Brain microvascular endothelial cell (primary cell): ENCODE measurements around the gene SLX9.

Experiments
- DNase-seq: peaks from one replicate; pipeline ENCODE4 v3.0.0-alpha.2; 2020
- H3K27ac ChIP-seq: fragments of 250-450 bp; sonication (Bioruptor Pico); 2 replicates; pipeline ENCODE4 v1.5.1; 2020; ENCODE audit warnings: mild to moderate bottlenecking, moderate library complexity
- H3K27me3 ChIP-seq: fragments of 250-450 bp; sonication (Bioruptor Pico); replicated peaks from 2 replicates; pipeline ENCODE4 v1.5.1; 2020; ENCODE audit warnings: mild to moderate bottlenecking
- H3K36me3 ChIP-seq: fragments of 250-450 bp; sonication (Bioruptor Pico); replicated peaks from 2 replicates; pipeline ENCODE4 v1.5.1; 2020; ENCODE audit warnings: mild to moderate bottlenecking
- H3K4me3 ChIP-seq: 2 replicates; pipeline ENCODE4 v1.5.1; 2011; ENCODE audit warnings: low read depth, mild to moderate bottlenecking, control low read depth, low read length, moderate library complexity
- CTCF ChIP-seq: IDR thresholded peaks from 2 replicates; pipeline ENCODE4 v1.5.1; 2011; ENCODE audit warnings: low read depth, mild to moderate bottlenecking, moderate library complexity, low read length, control low read depth, inconsistent platforms; ENCODE audit errors: missing control alignments
- in situ Hi-C: cut with HindIII; loops from 2 replicates; pipeline ENCODE4 v1.10.0; 2017; ENCODE audit warnings: low sequenced_read_pairs, low pct_ligation_motif_present

SLX9 gene

GRCh38 chr21:44992608-44993031 lies 52.8 kb downstream of the SLX9 start:
- no peaks in the 10 kb centered on the region for H3K27me3 ChIP-seq

DNA sequence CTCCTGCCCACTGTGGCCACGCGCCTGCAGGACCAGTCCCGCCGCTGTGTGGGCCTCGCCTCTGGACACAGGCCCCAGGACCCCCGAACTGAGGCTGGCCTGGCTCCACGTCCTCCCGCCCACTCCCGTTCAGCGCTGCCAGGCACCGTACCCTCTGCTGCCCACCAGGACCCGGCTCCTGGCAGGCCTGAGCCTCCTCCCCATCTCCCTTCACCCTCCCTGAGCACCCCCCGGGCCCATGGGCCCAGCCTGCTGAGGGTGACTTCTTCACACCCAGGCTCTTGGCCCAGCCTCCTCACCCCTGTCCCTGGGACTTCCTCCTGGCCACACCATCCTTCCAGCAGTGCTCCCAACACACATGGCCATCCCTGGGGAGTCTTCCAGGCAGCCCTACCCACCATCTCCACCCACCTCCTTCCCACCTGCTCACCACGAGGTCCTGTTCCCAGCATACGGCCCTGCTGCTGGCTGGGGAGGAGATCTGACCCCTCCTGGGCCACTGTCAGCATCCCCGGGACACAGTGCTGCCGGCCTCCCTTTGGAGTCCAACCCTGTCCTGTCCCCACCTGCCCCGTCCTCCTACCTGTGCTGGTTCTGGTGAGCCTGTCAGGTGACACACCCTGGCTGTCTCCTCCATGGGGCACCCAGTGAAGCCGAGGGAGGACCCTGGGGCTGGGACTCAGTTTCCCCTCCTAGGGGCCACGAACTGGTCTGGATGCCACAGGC lies 53.7 kb downstream of the SLX9 start:
- Histone ChIP-seq H3K4me3 (no peak overlapping the region), H3K36me3 (no peaks in the 10 kb centered on the region), H3K27ac (no peak overlapping the region), H3K27me3 (no peaks in the 10 kb centered on the region)
- in situ Hi-C loops, result no loop called here
- no peak for DNase-seq
- TF ChIP-seq CTCF, result no peak

More at GRCh38 chr21:44992608-44993031, 52.8 kb downstream of the SLX9 start:
- Histone ChIP-seq H3K36me3 (no peaks in the 10 kb centered on the region), H3K4me3 (no peak overlapping the region), H3K27ac (no peak overlapping the region)
- TF ChIP-seq CTCF, result no peak
- in situ Hi-C loops, result no loop called here
- no peak for DNase-seq

GRCh38 chr21:44994047-44994694 lies 54.3 kb downstream of the SLX9 start:
- DNase-seq, result no peak
- Histone ChIP-seq H3K36me3 (no peaks in the 10 kb centered on the region), H3K27ac (no peak overlapping the region), H3K4me3 (no peak overlapping the region), H3K27me3 (no peaks in the 10 kb centered on the region)
- in situ Hi-C loops, result no loop called here
- no peak for TF ChIP-seq CTCF

- Histone ChIP-seq H3K27me3 (no peaks in the 10 kb centered on the region), H3K4me3 (no peak overlapping the region), H3K36me3 (no peaks in the 10 kb centered on the region), H3K27ac (no peak overlapping the region)
- no peak for TF ChIP-seq CTCF
- DNase-seq, result no peak
- in situ Hi-C loops, result no loop called here
These were observed 55.0 kb downstream of the SLX9 start for GRCh38 chr21:44994695-44995342.

DNA sequence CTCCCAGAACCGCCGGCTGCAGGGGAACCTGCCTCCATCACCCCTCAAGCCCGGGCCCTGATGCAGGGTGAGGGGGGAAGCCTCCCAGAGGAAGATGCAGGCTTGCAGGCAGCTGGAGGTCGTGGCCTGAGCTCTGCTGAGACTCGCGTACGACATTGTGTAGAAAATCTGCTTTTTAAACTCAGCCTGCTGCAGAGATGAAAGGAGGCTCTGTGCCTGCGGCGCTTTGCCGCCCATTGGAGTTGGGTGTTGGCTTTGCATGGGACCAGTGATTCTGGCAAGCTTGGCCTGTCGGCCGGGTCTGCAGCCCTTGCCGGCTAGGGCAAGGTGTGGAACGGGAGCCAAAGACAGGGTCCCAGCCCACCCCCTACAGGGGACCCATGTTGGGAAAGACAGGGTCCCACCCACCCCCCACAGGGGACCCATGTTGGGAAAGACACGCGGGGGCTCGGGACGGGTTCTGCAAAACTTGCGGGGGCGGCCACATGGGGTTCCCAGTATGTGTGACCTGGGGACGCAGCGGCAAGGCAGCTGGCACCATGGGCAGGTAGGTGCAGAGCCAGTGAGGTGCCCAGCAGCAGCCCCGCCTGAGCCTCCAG lies 55.6 kb downstream of the SLX9 start:
- no peak for DNase-seq
- Histone ChIP-seq H3K36me3 (no peaks in the 10 kb centered on the region), H3K27me3 (no peaks in the 10 kb centered on the region), H3K27ac (no peak overlapping the region), H3K4me3 (no peak overlapping the region)
- in situ Hi-C loops, result no loop called here
- TF ChIP-seq CTCF, result no peak
